Fibroblast of skin of back (primary cell): ENCODE data around the gene SLC22A9. TPM values are rescaled to one million over a fixed set of nuclear protein-coding genes. Genes with fewer than 3 reads are reported as not detected.
"Not testable (repeated sequence)": the region's sequence is repeated elsewhere in the genome, so short reads cannot be mapped to it uniquely, and the experiment has no call there.

Source experiments
- DNase-seq: peaks from one replicate; pipeline ENCODE4 v3.0.0-alpha.2; 2013
- polyA plus RNA-seq, 2 experiments: library from polyadenylated mRNA; unstranded; fragments of 120-200 nt; gene quantifications; one replicate each; pipeline ENCODE4 v1.2.1, GENCODE V29; 2013; ENCODE audit not compliant: insufficient read length in 2 of 2

The SLC22A9 gene
- not detected for polyA plus RNA-seq (2013, experiment 1 of 2; ENCODE audit: insufficient read length)
- not detected for polyA plus RNA-seq (2013, experiment 2 of 2; ENCODE audit: insufficient read length)

- DNase-seq, result no peak
Measured at GRCh38 chr11:63369165-63369970, at the start of gene SLC22A9. Gene SLC22A9, plus strand, starts transcription at chr11:63369785. Its CDS starts 272 bp downstream, at chr11:63370057.

- DNase-seq, result no peak
Measured at GRCh38 chr11:63321723-63322122, 47.9 kb upstream of the SLC22A9 start.

GRCh38 chr11:63335089-63335488 is 34.5 kb upstream of the SLC22A9 start:
- DNase-seq, result not testable (repeated sequence)

GRCh38 chr11:63337070-63337469 is 32.5 kb upstream of the SLC22A9 start:
- no peak for DNase-seq

- no peak for DNase-seq
Measured at GRCh38 chr11:63343130-63343529, 26.5 kb upstream of the SLC22A9 start.

- DNase-seq, result no peak
Measured at GRCh38 chr11:63352144-63352543, 17.4 kb upstream of the SLC22A9 start.

- DNase-seq, result no peak
Measured at GRCh38 chr11:63362196-63362793, 7.3 kb upstream of the SLC22A9 start.

GRCh38 chr11:63369971-63370588 is 495 bp downstream of the SLC22A9 start:
- no peak for DNase-seq

GRCh38 chr11:63371396-63371795 is 1.8 kb downstream of the SLC22A9 start:
- DNase-seq, result no peak

GRCh38 chr11:63375434-63375833 is 5.8 kb downstream of the SLC22A9 start:
- DNase-seq, result no peak

- DNase-seq, result no peak
Measured at GRCh38 chr11:63380130-63380529, 10.5 kb downstream of the SLC22A9 start.

GRCh38 chr11:63395697-63396096 is 26.1 kb downstream of the SLC22A9 start:
- DNase-seq, result no peak

GRCh38 chr11:63404161-63404935 is 34.8 kb downstream of the SLC22A9 start:
- DNase-seq, result no peak

- DNase-seq, result no peak
Measured at GRCh38 chr11:63405114-63405513, 35.5 kb downstream of the SLC22A9 start.

- no peak for DNase-seq
Measured at GRCh38 chr11:63406458-63406857, 36.9 kb downstream of the SLC22A9 start.

GRCh38 chr11:63417174-63417852 is 47.7 kb downstream of the SLC22A9 start:
- no peak for DNase-seq

- DNase-seq, result no peak
Measured at GRCh38 chr11:63427971-63428508, 58.5 kb downstream of the SLC22A9 start.

- not testable (repeated sequence) for DNase-seq
Measured at GRCh38 chr11:63430731-63431130, 61.1 kb downstream of the SLC22A9 start.

GRCh38 chr11:63435351-63435750 is 65.8 kb downstream of the SLC22A9 start:
- DNase-seq, result not testable (repeated sequence)

- DNase-seq, result not testable (repeated sequence)
Measured at GRCh38 chr11:63435831-63436230, 66.2 kb downstream of the SLC22A9 start.

GRCh38 chr11:63443714-63444113 is 74.1 kb downstream of the SLC22A9 start:
- no peak for DNase-seq

GRCh38 chr11:63444160-63444559 is 74.6 kb downstream of the SLC22A9 start:
- no peak for DNase-seq
